OCI-M1 (cell line): ENCODE measurements around the gene TBX18.
A peak's percentile ranks its signal among the peaks of the same experiment; 100 is the strongest.

Experiments used
- DNase-seq: peaks from one replicate; lab custom pipeline; 2025; lab: John Stamatoyannopoulos, UW

TBX18 gene

GRCh38 chr6:84772428-84773132 is 8.2 kb upstream of the TBX18 start:
- DNase-seq: no peak

GRCh38 chr6:84771756-84772356 is 7.5 kb upstream of the TBX18 start:
- DNase-seq: no peak

GRCh38 chr6:84771125-84771755 is 6.8 kb upstream of the TBX18 start:
- no peak for DNase-seq

GRCh38 chr6:84770521-84770920 is 6.1 kb upstream of the TBX18 start:
- no peak for DNase-seq

GRCh38 chr6:84769306-84769705 is 4.9 kb upstream of the TBX18 start:
- peak; percentile 51 for DNase-seq

GRCh38 chr6:84768442-84769174 is 4.2 kb upstream of the TBX18 start:
- DNase-seq: no peak

- no peak for DNase-seq
Measured at GRCh38 chr6:84767526-84768201, 3.3 kb upstream of the TBX18 start.

GRCh38 chr6:84766799-84767525 is 2.6 kb upstream of the TBX18 start:
- no peak for DNase-seq

GRCh38 chr6:84766118-84766798 is 1.9 kb upstream of the TBX18 start:
- no peak for DNase-seq

- DNase-seq: no peak
Measured at GRCh38 chr6:84763886-84764331, 489 bp downstream of the TBX18 start.

- no peak for DNase-seq
Measured at GRCh38 chr6:84763003-84763885, 1.2 kb downstream of the TBX18 start.

GRCh38 chr6:84762220-84763002 is 2.0 kb downstream of the TBX18 start:
- no peak for DNase-seq

- no peak for DNase-seq
Measured at GRCh38 chr6:84758486-84758885, 5.9 kb downstream of the TBX18 start.

GRCh38 chr6:84756877-84757276 is 7.5 kb downstream of the TBX18 start:
- DNase-seq: no peak

GRCh38 chr6:84756466-84756865 is 7.9 kb downstream of the TBX18 start:
- no peak for DNase-seq

- DNase-seq: no peak
Measured at GRCh38 chr6:84753173-84753572, 11.2 kb downstream of the TBX18 start.

- DNase-seq: no peak
Measured at GRCh38 chr6:84752118-84752850, 12.1 kb downstream of the TBX18 start.

GRCh38 chr6:84749181-84749580 is 15.2 kb downstream of the TBX18 start:
- DNase-seq: no peak
